NCI-H69 (cell line): Measurements from ENCODE around the gene TBX2.

ENCODE experiments used
- DNase-seq: peaks from one replicate; lab custom pipeline; 2025; lab: John Stamatoyannopoulos, UW

Gene TBX2

DNA sequence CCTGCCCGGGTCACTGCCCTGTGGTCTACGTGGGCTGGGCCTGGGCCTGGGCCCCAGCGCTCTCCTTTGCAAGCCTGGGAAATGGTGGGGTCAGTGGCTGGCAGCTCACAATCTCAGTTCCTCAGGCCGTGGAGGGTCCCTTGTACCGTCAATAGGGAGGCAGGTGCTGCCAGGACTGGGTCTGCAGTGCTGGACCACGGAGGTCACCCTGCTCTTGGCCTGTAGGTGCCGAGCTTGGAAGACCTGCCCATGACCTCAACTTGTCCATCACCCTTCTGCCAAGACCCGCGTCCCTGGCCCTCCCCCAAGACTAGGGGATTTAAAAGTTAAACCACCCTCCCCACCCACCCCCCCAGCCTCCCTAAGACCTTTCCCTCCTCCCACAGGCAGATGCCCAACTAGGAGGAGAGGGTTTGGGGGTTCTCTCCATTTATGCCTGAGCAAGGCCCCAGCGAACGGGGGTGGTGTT, 2.5 kb downstream of the TBX2 start:
- no peak for DNase-seq

DNA sequence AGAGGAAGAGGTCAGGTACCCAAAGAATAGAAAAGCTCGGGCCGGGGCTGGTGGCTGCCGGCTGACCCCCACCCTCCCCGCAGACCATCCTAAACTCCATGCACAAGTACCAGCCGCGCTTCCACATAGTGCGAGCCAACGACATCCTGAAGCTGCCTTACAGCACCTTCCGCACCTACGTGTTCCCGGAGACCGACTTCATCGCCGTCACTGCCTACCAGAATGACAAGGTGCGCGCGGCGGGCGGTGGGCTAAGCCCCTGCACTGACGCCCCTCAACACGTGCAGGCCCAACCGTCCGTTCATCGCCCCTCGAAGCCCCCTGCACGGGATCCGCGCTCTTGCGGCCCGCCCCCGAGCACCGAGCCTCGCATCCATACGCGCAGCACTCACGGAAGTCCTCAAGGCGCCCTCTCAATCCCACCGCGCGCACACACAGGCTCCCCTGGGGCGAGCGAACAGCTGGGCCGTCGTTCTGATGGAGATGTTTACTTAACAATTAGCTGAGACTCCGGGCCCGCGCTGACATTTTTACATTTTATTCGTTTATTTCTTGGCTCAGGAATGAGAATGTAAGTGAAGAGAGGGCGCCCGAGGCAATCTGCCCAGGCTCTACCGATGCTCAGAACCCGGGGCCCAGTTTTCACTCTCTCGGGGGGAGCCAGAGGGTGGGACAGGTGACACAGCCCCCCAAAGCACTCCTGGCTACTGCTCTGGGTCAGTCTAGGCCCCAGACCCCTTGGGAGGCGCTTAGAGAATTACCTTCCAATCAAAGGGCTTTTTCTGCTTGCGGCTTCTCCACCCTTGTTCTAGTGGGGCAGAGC, 3.5 kb downstream of the TBX2 start:
- DNase-seq, result peak; percentile 97

DNA sequence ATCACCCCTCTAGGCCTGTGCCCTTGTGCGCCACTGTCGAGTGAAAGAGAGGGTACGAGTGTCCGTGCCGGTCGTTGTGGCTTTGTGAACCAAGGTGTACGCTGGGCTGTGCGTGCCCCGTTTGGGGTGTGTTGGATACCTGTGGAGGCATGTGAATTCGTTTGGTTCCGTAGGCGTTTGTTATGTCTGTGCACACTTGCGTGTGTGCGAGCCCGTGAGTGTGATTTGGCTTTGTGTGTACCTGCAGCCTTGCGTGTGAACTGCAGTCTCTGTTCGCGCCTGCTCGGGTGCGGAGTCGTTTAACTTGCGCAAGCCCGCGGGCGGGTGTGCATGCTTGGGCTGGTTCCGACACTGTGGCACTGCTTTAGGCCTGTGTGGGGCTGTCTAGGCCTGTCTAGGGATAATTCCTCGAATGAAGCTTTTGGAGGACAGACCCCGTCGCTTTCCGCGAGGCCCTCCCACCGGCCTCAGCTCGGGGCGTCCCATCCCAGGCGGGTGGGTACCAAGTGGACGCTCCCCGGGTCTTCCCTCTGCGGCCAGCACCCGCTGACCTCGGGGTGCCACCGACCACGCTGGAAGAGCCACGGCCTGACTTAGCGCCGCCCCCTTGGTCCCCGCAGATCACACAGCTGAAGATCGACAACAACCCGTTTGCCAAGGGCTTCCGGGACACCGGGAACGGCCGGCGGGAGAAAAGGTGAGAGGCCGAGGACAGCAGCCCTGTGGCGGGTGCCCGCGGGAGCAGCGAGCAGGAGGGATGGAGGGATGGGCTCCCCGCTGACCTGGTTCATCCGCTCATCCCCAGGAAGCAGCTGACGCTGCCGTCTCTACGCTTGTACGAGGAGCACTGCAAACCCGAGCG, 4.4 kb downstream of the TBX2 start:
- peak; percentile 66 for DNase-seq

DNA sequence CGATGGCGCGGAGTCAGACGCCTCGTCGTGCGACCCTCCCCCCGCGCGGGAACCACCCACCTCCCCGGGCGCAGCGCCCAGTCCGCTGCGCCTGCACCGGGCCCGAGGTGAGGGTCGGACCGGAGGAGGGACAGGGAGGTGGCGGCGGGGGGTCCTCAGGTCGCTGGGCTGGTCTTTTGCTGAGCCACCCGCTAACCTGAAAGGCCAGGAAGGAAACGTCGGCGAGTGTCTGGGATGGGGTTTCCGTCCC, 4.9 kb downstream of the TBX2 start:
- DNase-seq, result no peak

DNA sequence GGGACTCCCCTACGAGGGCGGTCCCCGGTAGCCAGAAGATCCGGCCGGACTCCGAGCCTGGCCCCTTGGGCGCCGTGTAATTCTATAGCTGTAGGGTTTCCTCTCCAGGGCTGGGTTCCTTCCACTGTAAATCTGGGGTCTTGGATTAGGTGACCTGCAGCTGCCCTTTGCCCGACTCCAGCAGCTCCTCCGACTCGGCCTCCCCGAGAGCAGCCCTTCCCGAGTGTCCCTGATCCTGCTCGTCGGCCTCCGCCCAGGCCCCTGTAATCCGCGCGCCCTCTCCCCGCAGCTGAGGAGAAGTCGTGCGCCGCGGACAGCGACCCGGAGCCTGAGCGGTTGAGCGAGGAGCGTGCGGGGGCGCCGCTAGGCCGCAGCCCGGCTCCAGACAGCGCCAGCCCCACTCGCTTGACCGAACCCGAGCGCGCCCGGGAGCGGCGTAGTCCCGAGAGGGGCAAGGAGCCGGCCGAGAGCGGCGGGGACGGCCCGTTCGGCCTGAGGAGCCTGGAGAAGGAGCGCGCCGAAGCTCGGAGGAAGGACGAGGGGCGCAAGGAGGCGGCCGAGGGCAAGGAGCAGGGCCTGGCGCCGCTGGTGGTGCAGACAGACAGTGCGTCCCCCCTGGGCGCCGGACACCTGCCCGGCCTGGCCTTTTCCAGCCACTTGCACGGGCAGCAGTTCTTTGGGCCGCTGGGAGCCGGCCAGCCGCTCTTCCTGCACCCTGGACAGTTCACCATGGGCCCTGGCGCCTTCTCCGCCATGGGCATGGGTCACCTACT, 5.5 kb downstream of the TBX2 start:
- DNase-seq, result no peak

DNA sequence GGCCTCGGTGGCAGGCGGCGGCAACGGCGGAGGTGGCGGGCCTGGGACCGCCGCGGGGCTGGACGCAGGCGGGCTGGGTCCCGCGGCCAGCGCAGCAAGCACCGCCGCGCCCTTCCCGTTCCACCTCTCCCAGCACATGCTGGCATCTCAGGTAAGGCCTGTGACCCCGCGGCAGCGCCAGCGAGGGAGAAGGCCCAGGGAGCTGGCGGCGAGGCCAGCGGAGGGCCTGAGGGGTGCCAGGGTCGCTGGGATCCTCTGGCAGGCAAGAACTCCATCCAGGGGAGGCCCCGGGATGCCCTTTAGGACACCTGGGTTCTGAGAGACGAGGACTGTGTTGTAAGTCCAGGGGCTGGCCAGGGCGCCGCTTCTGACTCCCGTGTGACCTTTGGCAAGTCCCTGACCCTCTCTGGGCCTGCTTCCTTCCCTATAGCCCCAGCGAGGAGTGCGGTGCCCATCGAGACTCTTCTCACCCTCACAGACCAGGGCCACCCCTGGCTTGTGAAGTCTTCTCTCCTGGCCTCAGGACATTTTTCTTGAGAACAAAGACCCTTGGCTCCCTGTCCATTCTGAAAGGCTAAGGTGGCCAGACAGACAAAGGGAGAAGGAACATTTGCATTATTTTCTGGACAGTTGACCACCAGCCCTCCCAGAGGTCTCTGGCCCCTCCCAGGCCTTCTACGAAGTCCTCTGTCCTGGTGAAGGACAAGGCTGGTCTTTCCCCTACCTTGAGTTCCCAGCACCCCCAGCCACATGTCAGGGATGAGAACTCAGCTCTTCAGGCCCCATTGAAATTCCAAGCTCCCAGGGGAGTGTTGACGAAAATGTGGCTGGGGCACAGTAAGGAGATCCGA, 6.3 kb downstream of the TBX2 start:
- no peak for DNase-seq

DNA sequence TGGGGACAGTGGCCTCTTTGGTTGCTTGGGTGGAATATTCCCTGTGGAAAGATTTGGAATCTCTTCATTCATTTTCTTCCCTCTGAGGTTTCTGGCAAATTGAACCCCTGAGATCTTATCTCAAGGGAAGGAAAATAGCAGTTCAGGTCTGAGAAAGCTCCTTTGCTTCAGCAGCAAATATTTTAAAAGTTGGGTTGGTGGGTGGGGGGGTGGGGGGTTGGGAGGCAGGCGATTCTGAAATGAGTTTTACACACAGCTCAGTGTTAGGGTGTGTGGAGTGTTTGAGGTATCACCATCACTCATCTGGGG, 6.8 kb downstream of the TBX2 start:
- no peak for DNase-seq

DNA sequence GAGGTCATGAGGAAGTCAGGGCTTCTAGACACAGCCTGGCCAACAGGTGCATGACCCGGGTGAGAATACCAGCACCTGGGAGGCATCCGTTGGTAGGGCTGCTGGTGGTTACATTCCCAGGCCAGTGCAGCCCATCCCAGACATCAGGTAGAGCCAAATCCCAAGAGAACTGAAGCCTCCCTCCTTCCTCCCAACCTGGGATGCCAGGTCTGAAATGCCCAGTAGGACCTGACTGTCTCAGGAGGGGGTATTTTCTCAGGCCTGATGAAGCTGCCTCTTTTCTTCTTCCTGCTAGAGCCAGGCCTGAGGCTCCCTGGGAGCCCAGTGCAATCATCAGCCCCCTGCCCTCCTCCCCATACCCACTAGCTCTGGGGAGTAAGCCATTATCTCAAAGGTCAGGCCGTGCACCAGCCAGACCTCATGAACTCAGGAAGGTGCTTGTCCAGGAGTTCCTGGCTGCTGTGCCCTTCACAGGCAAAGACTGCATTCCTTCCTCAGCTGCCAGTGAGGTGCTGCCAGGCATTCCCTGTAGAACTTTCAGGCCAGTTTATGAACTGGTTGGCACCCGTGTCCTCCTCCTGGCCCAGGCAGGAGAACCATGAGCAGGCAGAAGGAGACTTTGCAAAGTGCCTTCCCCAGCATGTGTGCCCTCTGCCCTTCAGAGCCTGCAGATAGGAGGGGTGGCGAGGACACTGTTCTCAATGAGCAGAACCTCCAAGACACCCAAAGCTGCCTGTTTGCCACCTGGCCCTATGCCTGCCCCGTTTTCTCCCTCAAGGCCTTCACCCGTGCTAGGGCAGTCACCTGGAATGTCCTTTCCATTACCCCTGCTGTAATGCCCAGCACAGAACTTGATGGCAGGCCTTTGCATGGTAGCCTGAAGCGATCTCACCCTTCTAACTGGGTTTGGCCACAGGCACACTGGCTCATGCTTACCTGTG, 7.6 kb downstream of the TBX2 start:
- DNase-seq, result no peak

DNA sequence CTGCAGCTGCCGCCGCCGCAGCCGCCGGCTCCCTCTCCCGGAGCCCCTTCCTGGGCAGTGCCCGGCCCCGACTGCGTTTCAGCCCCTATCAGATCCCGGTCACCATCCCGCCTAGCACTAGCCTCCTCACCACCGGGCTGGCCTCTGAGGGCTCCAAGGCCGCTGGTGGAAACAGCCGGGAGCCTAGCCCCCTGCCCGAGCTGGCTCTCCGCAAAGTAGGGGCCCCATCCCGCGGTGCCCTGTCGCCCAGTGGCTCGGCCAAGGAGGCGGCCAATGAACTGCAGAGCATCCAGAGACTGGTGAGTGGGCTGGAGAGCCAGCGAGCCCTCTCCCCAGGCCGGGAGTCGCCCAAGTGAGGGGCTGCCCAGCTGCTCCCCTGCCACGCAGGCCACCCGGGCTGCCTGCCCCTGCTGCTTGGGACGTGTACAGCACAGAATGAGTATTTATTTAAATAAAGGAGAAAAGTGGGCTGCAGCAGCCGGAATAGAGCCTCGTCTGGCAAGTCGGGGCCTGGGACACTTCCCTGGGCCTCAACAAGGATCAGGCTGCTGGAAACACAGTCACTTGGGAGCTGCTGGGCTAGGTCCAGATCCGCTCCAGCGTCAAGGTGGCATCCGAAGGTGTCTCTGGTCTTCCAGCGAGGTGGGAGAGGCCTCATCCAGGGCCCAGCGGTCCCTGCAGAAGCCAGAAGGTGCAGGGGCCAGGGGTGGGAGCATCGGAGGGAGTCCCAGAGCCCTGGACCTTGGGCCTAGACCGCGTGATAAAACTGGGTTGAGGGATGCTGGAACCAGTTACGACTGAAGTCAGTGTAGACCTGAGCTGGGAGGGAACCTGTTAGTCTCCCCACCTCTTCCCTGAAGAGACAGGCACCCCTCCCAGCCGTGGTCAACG, 8.8 kb downstream of the TBX2 start:
- peak; percentile 36 for DNase-seq

DNA sequence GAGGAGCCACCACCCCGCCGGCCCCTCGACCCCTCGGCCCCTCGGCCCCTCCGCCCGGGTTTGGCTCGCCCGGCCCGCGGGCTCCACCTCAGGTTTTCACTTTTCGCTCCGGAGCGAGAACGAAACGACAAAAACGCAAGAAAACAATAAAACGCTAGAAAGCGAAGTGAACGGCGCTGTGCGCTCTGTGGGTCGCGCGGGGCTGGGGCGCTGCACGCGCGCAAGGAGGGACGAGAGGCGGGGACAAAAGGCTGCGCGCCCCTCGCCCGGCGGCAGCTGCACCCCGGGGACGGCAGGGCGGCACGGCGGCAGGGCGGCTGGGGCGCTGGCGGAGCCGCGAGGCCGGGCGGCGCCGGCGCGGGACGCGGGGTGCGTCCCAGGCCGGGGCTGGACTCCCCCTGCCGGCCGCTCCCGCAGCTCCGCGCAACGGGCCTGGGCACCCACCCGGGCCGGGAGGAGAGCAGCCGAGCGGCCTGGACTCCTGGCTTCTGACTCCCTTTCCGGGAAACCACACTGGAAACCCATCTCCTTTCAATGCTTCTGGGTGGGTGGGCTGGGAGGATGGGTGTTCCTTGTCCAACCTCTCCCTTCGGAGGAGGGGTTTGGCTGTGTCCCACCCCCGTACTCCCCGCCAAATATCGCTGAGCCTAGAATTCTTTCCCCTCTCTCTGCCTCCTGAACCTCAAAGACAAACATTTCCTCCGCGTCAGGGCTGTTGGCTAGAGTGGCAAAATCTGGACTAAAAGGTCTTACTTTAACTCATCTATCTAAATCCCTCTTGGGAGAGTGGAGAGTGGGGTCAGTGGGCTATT, 9.9 kb downstream of the TBX2 start:
- DNase-seq, result peak; percentile 86

DNA sequence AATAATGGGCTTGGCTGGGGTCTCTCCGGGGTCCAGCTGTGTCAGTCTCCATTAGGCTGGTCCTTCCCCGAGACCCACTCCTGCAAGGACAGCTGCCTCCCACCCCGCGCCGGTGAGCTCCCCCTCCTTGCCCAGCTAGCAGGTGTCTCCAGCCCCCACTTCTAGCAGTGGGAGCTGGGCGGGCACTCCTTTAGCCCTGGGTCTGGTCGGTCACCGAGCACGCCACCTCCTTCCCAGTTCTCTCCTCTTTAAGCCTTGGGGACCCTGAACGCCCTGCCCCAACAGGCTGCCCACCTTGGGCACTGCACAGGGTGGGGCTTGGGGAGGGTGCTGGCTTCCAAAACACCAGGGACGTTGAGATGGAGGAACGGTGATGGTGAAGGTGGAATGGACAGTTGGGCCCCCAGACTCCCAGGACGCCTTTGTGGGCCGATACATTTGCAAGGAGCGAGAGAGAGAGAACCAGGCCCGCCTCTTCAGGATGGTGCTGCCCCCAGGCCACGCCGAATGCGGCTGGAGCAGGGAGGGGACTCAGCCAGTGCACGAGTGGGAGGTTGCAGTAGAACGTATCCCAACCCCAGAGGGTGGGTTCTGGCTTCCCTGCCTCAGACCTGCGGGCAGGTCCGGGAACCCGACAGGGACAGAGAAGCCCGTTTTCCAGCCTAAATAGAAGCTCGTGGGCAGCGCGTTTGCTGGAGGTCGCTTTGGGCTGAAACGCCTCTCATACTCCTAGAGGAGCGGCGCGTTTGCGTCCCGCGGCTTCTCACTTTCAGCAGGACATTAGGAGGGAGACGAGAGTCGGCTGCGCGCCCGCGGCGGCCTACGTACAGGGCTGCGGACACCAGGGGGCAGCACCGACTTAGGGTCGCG, 10.7 kb downstream of the TBX2 start:
- DNase-seq, result peak; percentile 89

DNA sequence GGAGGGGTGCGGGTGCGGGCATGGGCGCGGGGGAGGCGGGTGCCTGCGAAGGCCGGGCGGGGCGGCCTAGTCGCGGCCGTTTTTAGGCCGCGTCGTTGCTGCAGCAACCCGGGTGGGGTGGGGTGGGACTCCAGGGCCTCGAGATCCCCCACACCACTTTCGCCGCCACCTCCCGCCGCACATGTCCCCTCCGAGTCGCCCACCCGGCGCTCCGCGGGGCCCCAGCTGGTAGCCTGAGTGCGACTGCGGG, 11.3 kb downstream of the TBX2 start:
- no peak for DNase-seq

DNA sequence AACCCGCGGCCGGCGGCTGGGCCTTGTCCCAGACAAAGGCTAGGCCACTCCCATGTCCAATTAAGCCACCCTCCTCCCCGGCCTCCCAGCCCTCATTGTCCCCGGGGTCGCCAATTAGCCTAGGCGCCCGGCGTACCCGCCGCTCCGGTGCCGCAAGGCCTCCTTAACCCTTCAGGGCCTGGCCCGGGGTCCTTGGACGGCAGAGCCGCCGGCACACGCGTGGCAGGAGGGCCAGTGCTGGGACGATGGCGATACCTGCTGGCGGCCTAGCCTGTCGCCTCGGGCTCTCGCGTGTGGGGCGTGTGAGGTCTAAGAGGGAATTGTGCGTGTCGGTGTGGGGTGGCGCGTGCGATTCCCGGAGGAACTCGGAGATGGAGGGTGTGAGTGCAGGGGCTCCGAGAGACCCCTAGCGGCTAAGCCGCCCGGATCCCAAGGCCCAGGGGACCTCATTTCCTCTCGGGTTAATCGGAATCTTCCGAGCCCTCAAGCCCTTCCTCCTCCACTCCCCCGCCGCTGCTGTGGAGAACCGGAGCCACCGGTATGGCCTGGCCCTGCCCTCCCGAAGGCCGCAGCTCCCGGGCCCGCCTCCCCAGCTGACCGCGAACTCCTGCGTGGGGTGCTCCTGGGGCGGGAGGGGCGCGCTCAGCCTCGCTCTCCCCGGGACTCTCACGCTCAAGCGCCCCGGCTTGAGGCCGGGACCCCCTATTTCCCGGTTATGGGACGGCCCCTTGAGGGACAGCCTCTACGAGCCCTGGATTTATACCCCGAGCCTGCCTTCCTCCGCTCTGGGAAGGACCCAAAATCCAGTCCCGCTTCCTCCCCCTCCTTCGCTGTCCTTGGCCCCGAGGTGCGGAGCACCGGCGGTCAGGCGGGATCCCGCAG, 11.9 kb downstream of the TBX2 start:
- DNase-seq, result peak; percentile 94

DNA sequence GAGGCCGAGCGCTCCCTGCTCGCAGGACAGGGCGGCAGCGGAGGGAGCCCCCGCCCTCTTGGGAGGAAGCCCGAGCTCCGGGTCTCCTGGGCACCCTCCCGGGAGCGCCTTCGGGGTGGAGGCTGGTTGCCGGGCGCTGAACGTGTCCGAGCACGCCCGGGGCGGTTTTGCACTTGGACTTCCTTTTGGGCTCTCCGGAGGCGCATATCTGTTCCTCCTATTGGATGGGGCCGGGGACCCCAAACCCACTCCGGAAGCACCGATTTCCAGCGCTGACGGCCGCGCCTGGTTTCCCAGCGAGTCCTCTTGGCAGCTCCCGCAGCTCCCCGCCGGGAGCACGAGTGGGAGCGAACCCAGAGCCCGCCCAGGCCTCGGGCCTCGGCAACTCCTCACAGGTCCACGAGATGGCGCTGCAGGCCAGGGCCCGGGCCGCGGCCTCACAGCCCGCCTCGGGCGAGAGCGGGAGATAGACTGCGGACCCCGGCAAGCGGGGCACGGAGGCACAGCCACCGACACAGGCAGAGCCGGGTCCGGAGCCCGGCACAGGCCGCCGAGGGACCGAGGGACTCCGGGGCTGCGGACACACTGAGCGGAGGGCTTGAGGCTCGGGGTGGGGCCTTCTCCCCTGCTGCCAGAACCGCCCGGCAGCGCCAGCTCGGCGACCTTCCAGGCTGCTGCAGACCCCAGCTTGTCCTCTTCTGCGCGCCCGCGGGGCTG, 12.7 kb downstream of the TBX2 start:
- DNase-seq, result peak; percentile 98

DNA sequence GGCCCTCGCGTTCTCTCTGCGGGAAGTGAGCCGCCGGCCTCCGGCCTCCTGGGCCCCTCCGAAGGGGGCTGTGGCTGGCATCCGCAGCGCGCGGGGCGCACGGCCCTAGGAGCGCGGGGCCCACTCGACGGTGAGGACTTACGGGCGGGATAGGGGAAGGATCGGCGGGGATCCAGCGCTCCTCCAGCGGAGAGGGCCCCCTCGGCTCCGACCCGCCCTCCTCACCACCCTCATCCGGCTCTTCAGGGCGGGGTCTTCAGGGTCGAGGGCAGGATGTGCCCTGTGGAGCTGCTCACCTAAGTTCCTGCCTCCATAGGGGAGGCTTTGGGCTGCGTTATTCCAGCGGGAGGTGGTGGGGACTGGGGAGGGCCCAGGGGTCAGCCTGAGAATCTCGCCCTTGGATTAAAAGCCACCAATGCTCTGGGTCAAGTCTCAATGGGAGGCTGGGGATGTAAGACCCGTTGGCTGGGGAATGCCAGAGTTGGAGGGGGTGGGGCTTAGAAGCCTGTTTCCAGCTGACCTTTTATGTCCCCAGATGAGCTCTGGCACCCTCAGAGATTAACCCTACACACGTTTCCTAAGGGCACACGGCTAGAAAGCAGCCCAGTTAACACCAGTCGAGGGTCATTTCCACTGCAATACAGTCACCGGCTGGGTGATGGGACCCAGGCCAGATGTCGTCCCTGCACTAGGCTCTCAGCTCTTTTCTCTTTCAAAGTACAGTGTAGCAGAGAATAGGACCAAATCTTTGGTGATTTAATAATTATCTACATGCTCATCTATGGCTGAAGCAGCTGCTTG, 13.4 kb downstream of the TBX2 start:
- peak; percentile 84 for DNase-seq

DNA sequence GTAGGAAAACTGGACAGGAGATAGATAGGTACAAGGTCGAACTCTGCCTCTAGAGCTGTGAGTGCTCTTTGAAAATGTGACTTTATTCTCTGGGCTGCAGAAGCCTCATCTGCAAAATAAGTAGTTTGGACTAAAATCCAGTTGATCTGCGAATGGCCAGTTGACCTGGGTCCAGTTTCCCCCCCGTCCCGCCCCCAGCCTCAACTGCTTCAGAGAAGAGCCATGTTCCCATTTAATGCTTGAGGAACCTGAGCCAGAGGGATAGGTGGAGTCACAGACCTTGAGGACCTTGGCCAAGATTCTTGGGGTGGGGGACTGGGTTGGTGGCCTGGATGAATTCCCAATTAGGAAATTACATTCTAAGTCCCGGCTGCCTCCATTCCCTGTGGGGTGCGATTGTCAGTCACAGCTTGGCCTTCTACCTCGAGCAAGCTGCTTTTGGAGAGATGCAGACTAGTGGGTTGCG, 14.1 kb downstream of the TBX2 start:
- no peak for DNase-seq
